Brain microvascular endothelial cell (primary cell): ENCODE data around the gene SFXN5.
"Not testable (repeated sequence)": the region's sequence is repeated elsewhere in the genome, so short reads cannot be mapped to it uniquely, and the experiment has no call there.

Experiments used
- DNase-seq: peaks from one replicate; pipeline ENCODE4 v3.0.0-alpha.2; 2020
- H3K27ac ChIP-seq: fragments of 250-450 bp; sonication (Bioruptor Pico); 2 replicates; pipeline ENCODE4 v1.5.1; 2020; ENCODE audit warnings: mild to moderate bottlenecking, moderate library complexity
- H3K27me3 ChIP-seq: fragments of 250-450 bp; sonication (Bioruptor Pico); replicated peaks from 2 replicates; pipeline ENCODE4 v1.5.1; 2020; ENCODE audit warnings: mild to moderate bottlenecking
- H3K36me3 ChIP-seq: fragments of 250-450 bp; sonication (Bioruptor Pico); replicated peaks from 2 replicates; pipeline ENCODE4 v1.5.1; 2020; ENCODE audit warnings: mild to moderate bottlenecking
- H3K4me3 ChIP-seq: 2 replicates; pipeline ENCODE4 v1.5.1; 2011; ENCODE audit warnings: low read depth, mild to moderate bottlenecking, control low read depth, low read length, moderate library complexity
- in situ Hi-C: cut with HindIII; loops from 2 replicates; pipeline ENCODE4 v1.10.0; 2017; ENCODE audit warnings: low sequenced_read_pairs, low pct_ligation_motif_present
- TF ChIP-seq, protein P1 (sequence below): IDR thresholded peaks from 2 replicates; pipeline ENCODE4 v1.5.1; 2011; ENCODE audit warnings: low read depth, mild to moderate bottlenecking, moderate library complexity, low read length, control low read depth, inconsistent platforms; ENCODE audit errors: missing control alignments

Gene SFXN5

GRCh38 chr2:72911256-72911655 lies 160.3 kb downstream of the SFXN5 start:
- DNase-seq: no peak
- H3K36me3 ChIP-seq: no peaks in the 10 kb centered on the region
- H3K27me3 ChIP-seq: peaks cover 72% of the 10 kb centered on the region
- H3K4me3 ChIP-seq: no peak overlapping the region
- H3K27ac ChIP-seq: no peak overlapping the region
- in situ Hi-C loops: no loop called here
- TF ChIP-seq, protein P1, sequence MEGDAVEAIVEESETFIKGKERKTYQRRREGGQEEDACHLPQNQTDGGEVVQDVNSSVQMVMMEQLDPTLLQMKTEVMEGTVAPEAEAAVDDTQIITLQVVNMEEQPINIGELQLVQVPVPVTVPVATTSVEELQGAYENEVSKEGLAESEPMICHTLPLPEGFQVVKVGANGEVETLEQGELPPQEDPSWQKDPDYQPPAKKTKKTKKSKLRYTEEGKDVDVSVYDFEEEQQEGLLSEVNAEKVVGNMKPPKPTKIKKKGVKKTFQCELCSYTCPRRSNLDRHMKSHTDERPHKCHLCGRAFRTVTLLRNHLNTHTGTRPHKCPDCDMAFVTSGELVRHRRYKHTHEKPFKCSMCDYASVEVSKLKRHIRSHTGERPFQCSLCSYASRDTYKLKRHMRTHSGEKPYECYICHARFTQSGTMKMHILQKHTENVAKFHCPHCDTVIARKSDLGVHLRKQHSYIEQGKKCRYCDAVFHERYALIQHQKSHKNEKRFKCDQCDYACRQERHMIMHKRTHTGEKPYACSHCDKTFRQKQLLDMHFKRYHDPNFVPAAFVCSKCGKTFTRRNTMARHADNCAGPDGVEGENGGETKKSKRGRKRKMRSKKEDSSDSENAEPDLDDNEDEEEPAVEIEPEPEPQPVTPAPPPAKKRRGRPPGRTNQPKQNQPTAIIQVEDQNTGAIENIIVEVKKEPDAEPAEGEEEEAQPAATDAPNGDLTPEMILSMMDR: no peak

DNA sequence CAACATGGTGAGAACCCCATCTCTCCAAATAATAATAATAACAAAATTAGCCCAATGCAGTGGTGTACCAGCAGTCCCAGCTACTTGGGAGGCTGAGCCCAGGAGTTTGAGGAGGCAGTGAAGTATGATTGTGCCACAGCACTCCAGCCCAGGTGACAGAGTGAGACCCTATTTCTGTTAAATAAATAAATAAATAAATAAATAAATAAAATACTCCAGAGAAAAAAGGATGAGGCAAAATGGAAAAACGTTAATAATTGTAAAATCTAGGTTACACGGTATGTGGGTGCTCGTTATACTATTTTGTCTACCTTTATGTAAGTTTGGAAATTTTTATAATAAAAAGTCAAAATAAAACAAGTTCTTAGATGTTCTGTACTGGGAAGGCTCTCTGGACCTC lies 162.8 kb downstream of the SFXN5 start:
- no peak for DNase-seq
- peaks cover 59% of the 10 kb centered on the region for H3K27me3 ChIP-seq
- TF ChIP-seq, protein P1: no peak
- no peak overlapping the region for H3K27ac ChIP-seq
- H3K36me3 ChIP-seq: no peaks in the 10 kb centered on the region
- H3K4me3 ChIP-seq: no peak overlapping the region
- in situ Hi-C loops: no loop called here

DNA sequence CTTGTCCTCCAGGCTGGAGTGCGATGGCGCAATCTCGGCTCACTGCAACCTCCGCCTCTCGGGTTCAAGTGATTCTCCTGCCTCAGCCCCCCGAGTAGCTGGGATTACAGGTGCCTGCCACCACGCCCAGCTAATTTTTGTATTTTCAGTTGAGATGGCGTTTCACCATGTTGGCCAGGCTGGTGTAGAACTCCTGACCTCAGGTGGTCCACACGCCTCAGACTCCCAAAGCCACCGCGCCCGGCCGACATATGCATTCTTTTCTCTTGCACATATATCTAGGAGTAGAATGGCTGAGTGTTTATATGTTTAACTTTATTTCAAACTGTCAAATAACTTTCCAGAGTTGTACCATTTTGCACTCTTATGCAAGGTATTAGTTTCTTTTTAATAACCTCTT lies 164.1 kb downstream of the SFXN5 start:
- peaks cover 56% of the 10 kb centered on the region for H3K27me3 ChIP-seq
- in situ Hi-C loops, H3K36me3 ChIP-seq: not testable (repeated sequence)

DNA sequence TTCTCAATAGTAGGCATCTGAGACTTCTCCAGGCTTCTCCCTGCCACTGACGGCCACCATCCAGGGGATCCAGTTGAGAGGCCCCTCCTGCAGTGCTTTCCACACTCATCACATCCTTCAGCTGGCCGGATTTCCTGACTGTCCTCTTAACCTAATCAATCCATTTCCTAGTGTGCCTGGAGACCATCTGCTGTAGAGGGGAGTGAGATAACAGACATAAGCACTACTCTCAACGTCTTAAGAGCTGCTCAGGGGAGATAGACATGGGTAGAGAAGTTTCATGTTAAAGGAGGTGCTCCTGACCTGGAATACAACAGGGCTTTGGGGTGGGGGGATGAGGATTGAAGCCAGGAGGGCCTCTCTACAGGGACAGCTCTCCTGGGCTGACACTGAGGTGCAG lies 170.1 kb downstream of the SFXN5 start:
- TF ChIP-seq, protein P1: no peak
- peaks cover 43% of the 10 kb centered on the region for H3K27me3 ChIP-seq
- in situ Hi-C loops: no loop called here

More for the DNA sequence above, 164.1 kb downstream of the SFXN5 start:
- H3K4me3 ChIP-seq, DNase-seq, H3K27ac ChIP-seq: not testable (repeated sequence)

DNA sequence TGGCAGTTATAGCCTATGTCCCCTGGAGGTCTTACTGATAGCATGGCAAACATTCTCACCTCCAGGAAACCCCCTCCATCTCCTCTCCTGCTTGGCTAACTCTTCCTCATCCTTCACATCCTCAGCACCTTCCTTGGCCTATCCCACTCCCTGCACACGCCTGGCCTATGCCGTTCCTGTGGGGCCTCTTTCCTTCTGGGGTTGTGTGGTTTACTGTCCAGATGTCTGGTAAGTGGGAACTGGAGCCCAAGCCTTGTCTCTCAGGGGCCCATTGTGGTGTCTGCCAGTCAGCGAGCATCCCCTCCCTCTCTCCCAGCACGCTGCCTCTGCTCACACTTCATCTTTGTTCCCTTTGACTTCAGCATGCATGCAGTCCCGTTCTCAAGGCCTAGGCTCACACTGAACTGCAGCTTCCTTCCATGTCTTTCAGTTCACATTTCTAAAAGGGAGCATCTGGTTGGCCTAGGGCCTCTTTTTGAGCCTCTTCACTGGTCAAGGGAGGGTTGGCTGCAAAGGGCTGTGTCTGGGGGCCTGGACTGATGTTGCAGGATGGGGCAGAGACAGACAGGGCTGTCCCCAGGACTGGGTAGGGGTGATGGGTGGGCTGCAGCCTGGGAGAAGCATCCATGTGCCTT lies 171.2 kb downstream of the SFXN5 start:
- no peaks in the 10 kb centered on the region for H3K36me3 ChIP-seq
- no peak overlapping the region for H3K4me3 ChIP-seq
- peaks cover 45% of the 10 kb centered on the region for H3K27me3 ChIP-seq
- H3K27ac ChIP-seq: no peak overlapping the region
- TF ChIP-seq, protein P1: no peak
- in situ Hi-C loops: no loop called here
- DNase-seq: no peak

More for the DNA sequence above, 170.1 kb downstream of the SFXN5 start:
- Histone ChIP-seq H3K4me3 (no peak overlapping the region), H3K27ac (no peak overlapping the region), H3K36me3 (no peaks in the 10 kb centered on the region)
- DNase-seq: no peak

- TF ChIP-seq, protein P1: no peak
- Histone ChIP-seq H3K4me3 (no peak overlapping the region), H3K27me3 (peaks cover 46% of the 10 kb centered on the region), H3K36me3 (no peaks in the 10 kb centered on the region), H3K27ac (no peak overlapping the region)
- in situ Hi-C loops: no loop called here
- DNase-seq: no peak
Measured at GRCh38 chr2:72898585-72898906, 173.0 kb downstream of the SFXN5 start.
